ENCODE results near the gene WHAMM.

GRCh38 chr15:82798104-82798503 is 11.3 kb upstream of the WHAMM start:
- TF ChIP-seq GATA2 (IDR thresholded peaks at IDR 0.05; ENCODE audit: low read depth, low read length) (no peak), GATA3 (IDR thresholded peaks at IDR 0.05; ENCODE audit: low read depth, low read length) (no peak)
